ENCODE results near the gene ASPSCR1. TPM values are rescaled to one million over a fixed set of nuclear protein-coding genes. Genes with fewer than 3 reads are reported as not detected.

The ASPSCR1 gene
- total RNA-seq, 2 experiments from 2014 or later: 77.8 to 89.1 TPM

GRCh38 chr17:82047379-82047778, 70.0 kb downstream of the ASPSCR1 start:
- no peak overlapping the region for H3K4me2 ChIP-seq (ENCODE audit: low read length)
- peaks cover 12% of the 10 kb centered on the region for H3K4me1 ChIP-seq (ENCODE audit: insufficient read depth, low read length, poor library complexity, severe bottlenecking)
- H3K27ac ChIP-seq (ENCODE audit: low read depth, low read length, poor library complexity, severe bottlenecking): no peak overlapping the region
- BruUV-seq (replicated peaks): no TSS peak
- peaks cover 3% of the 10 kb centered on the region; the same call in 1 of the 2 replicates for H3K79me2 ChIP-seq (ENCODE audit: insufficient read depth, low read depth, low read length)
- intact Hi-C loops (cut with micrococcal nuclease; ENCODE audit: unreplicated experiment): no loop called here
- no peak for DNase-seq (ENCODE audit: low spot score)
- H3K9me2 ChIP-seq (ENCODE audit: insufficient read depth, low read length): no peaks in the 10 kb centered on the region
- H3K4me3 ChIP-seq (ENCODE audit: low read depth, low read length, poor library complexity, severe bottlenecking): no peak overlapping the region
- POLR2A ChIA-PET: interaction anchor here (1.5 kb wide), 1 partner anchor 10 kb away, joined by 4 read pairs; the partner anchor contains the start of gene DCXR
- no peak for TF ChIP-seq CTCF (conservative IDR thresholded peaks at IDR 0.05; ENCODE audit: low read length)
- TF ChIP-seq EZH2phosphoT487 (IDR thresholded peaks at IDR 0.05; ENCODE audit: borderline replicate concordance, low read depth, low read length): no peak
- CTCF ChIA-PET (ENCODE audit: unreplicated experiment): no interaction called here
- H2AFZ ChIP-seq (ENCODE audit: low read length): no peak overlapping the region
- no peaks in the 10 kb centered on the region for H3K36me3 ChIP-seq (ENCODE audit: insufficient read depth, low read length)
- H3K9me3 ChIP-seq (ENCODE audit: low read length): no peaks in the 10 kb centered on the region
- no peaks in the 10 kb centered on the region for H4K20me1 ChIP-seq (ENCODE audit: insufficient read depth, low read length)

- intact Hi-C loops (cut with micrococcal nuclease; ENCODE audit: unreplicated experiment): no loop called here
- H3K9me3 ChIP-seq (ENCODE audit: low read length): no peaks in the 10 kb centered on the region
- no peaks in the 10 kb centered on the region for H4K20me1 ChIP-seq (ENCODE audit: insufficient read depth, low read length)
- no peak for DNase-seq (ENCODE audit: low spot score)
- H3K4me3 ChIP-seq (ENCODE audit: low read depth, low read length, poor library complexity, severe bottlenecking): no peak overlapping the region
- ChIA-PET CTCF (ENCODE audit: unreplicated experiment) (no interaction called here), POLR2A (interaction anchor here (1.5 kb wide), 1 partner anchor 11 kb away, joined by 4 read pairs; the partner anchor contains the start of gene DCXR)
- peaks cover 8% of the 10 kb centered on the region; the same call in 1 of the 2 replicates for H3K79me2 ChIP-seq (ENCODE audit: insufficient read depth, low read depth, low read length)
- H3K36me3 ChIP-seq (ENCODE audit: insufficient read depth, low read length): no peaks in the 10 kb centered on the region
- H3K4me1 ChIP-seq (ENCODE audit: insufficient read depth, low read length, poor library complexity, severe bottlenecking): peaks cover 19% of the 10 kb centered on the region
- no peaks in the 10 kb centered on the region for H3K9me2 ChIP-seq (ENCODE audit: insufficient read depth, low read length)
- no peak overlapping the region for H3K27ac ChIP-seq (ENCODE audit: low read depth, low read length, poor library complexity, severe bottlenecking)
- TSS peak; percentile 72 for BruUV-seq (replicated peaks)
- H3K4me2 ChIP-seq (ENCODE audit: low read length): no peak overlapping the region
- no peak overlapping the region for H2AFZ ChIP-seq (ENCODE audit: low read length)
- TF ChIP-seq CTCF (conservative IDR thresholded peaks at IDR 0.05; ENCODE audit: low read length): no peak
- TF ChIP-seq EZH2phosphoT487 (IDR thresholded peaks at IDR 0.05; ENCODE audit: borderline replicate concordance, low read depth, low read length): no peak
Measured at GRCh38 chr17:82047914-82048570, 70.6 kb downstream of the ASPSCR1 start.

GRCh38 chr17:82048571-82048971, 71.1 kb downstream of the ASPSCR1 start:
- POLR2A ChIA-PET: no interaction called here

More at GRCh38 chr17:82048571-82048971, 71.1 kb downstream of the ASPSCR1 start:
- no peak for DNase-seq (ENCODE audit: low spot score)
- BruUV-seq (replicated peaks): no TSS peak
- H3K36me3 ChIP-seq (ENCODE audit: insufficient read depth, low read length): 0 out of 2 replicates have a peak, but pooled peaks cover 4% of the 10 kb centered on the region
- H3K4me3 ChIP-seq (ENCODE audit: low read depth, low read length, poor library complexity, severe bottlenecking): no peak overlapping the region
- H3K4me1 ChIP-seq (ENCODE audit: insufficient read depth, low read length, poor library complexity, severe bottlenecking): peaks cover 21% of the 10 kb centered on the region
- CTCF ChIA-PET (ENCODE audit: unreplicated experiment): no interaction called here
- H2AFZ ChIP-seq (ENCODE audit: low read length): no peak overlapping the region
- peaks cover 8% of the 10 kb centered on the region; the same call in 1 of the 2 replicates for H3K79me2 ChIP-seq (ENCODE audit: insufficient read depth, low read depth, low read length)
- no peaks in the 10 kb centered on the region for H4K20me1 ChIP-seq (ENCODE audit: insufficient read depth, low read length)
- TF ChIP-seq EZH2phosphoT487 (IDR thresholded peaks at IDR 0.05; ENCODE audit: borderline replicate concordance, low read depth, low read length): no peak
- no peak for TF ChIP-seq CTCF (conservative IDR thresholded peaks at IDR 0.05; ENCODE audit: low read length)
- H3K27ac ChIP-seq (ENCODE audit: low read depth, low read length, poor library complexity, severe bottlenecking): no peak overlapping the region
- no peak overlapping the region for H3K4me2 ChIP-seq (ENCODE audit: low read length)
- H3K9me2 ChIP-seq (ENCODE audit: insufficient read depth, low read length): no peaks in the 10 kb centered on the region
- H3K9me3 ChIP-seq (ENCODE audit: low read length): no peaks in the 10 kb centered on the region
- intact Hi-C loops (cut with micrococcal nuclease; ENCODE audit: unreplicated experiment): no loop called here
